GM19467 (cell line): ENCODE data around the gene CNOT6L.

Experiments
- ATAC-seq: cut with Tn5 transposase; IDR thresholded peaks from one replicate; pipeline ENCODE4 v1.9.1; 2021; ENCODE audit warnings: mild to moderate bottlenecking, moderate library complexity; ENCODE audit not compliant: unreplicated experiment

The CNOT6L gene

DNA sequence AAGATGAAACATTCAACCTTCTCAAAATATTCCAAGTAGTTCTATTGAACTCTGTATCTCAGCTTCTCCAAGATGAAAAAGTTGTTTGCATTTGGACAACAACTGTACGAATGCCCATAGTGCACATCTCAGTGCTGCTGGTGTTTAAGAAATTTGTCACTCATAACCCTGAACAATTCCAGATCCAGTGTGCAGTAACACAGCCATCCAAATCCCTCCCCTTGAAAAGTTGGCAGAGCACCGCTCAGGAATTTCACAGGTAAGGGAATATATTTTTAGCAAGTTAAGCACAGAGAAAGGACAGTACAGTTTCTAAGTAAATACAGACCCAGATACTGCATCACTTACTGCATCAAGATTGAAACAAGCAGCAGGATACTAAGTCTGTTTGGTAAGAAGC is 104.7 kb downstream of the CNOT6L start:
- no peak for ATAC-seq

- no peak for ATAC-seq
These were observed 105.3 kb downstream of the CNOT6L start for GRCh38 chr4:77713884-77714283.

GRCh38 chr4:77712675-77713074 is 106.5 kb downstream of the CNOT6L start:
- ATAC-seq = no peak

- ATAC-seq = no peak
These were observed 107.7 kb downstream of the CNOT6L start for GRCh38 chr4:77711469-77711868.

DNA sequence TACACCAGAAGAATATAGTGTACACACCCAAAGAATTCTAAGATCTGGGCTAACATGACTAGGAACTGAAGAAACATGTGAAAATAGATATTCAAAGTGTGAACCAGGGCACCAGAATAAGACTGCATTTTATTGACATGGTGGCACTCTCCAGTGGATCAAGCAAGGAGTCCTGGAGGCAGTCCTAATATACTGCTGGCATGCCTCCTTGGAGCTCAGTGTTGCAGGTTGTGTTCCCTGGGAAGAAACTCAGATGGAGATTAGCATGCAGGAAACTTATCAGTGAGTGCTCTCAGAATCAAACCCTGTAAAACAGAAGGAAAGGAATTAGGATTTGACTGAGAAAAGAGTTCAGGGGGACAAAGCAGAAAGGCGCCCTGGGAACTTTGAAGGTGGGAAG is 108.5 kb downstream of the CNOT6L start:
- no peak for ATAC-seq

DNA sequence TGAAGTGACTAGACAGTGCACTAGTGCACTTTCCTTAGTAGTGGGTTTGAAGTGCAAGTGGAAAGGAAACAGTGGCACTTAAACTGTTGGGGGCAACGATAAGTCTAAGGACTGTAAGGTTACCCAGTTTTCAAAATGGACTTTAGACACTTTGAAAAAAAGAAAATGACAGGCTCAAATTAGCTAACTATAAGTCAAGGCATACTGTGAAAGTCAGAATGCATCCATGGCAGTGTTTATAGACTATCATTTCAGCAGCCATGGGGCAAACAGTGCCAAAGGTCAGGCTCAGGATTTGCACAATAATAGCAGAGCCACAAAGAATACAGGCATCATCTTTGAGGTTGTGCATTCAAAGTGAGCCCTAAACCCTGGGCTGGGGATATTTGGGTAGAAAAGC is 109.1 kb downstream of the CNOT6L start:
- ATAC-seq = no peak

DNA sequence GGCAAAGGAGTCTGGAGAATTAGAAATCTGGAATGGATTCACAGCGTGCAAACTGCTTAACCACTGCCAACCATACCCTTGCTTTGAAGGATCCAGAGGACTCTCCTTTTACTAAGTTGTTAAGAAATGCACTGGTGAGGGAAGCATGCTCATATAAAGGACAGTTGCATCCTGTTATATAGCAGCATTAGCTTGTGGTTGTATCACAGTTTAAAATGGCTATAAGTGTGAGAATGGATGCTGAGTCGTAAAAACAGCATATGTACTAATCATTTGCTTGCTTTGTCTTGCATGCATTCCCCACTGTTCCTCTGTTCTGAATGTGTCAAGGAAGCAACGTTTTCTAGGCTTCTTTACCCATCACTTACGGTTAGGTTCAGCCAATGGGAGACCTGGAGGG is 112.5 kb downstream of the CNOT6L start:
- no peak for ATAC-seq

- ATAC-seq = no peak
These were observed 115.5 kb downstream of the CNOT6L start for GRCh38 chr4:77703666-77704065.

- no peak for ATAC-seq
These were observed 118.0 kb downstream of the CNOT6L start for GRCh38 chr4:77701121-77701520.

- ATAC-seq = no peak
These were observed 119.4 kb downstream of the CNOT6L start for GRCh38 chr4:77699731-77700210.

- no peak for ATAC-seq
These were observed 121.1 kb downstream of the CNOT6L start for GRCh38 chr4:77697860-77698590.

DNA sequence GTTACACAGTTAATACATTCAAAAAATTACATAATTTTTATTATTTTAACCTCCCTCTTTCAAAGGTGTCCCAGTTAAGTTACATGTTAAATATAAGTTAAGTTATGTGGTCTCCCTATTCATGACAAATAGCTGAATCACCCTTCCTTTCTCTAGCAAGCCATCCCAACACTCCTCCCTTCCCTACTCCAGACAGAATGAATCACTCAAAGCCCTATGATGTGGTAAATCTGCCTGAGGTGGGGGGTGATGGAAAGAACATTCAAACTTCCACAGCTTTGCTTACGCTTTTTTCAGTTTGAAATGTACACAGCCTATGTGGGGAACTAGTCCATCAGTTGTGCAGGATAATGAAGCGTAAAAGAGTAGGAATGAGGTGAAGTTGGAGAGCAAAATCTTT is 123.4 kb downstream of the CNOT6L start:
- no peak for ATAC-seq

- no peak for ATAC-seq
These were observed 126.2 kb downstream of the CNOT6L start for GRCh38 chr4:77692847-77693432.

GRCh38 chr4:77681792-77682191 is 137.4 kb downstream of the CNOT6L start:
- no peak for ATAC-seq

GRCh38 chr4:77676842-77677241 is 142.3 kb downstream of the CNOT6L start:
- ATAC-seq = no peak

- no peak for ATAC-seq
These were observed 148.1 kb downstream of the CNOT6L start for GRCh38 chr4:77671051-77671450.

GRCh38 chr4:77669946-77670590 is 149.1 kb downstream of the CNOT6L start:
- no peak for ATAC-seq

DNA sequence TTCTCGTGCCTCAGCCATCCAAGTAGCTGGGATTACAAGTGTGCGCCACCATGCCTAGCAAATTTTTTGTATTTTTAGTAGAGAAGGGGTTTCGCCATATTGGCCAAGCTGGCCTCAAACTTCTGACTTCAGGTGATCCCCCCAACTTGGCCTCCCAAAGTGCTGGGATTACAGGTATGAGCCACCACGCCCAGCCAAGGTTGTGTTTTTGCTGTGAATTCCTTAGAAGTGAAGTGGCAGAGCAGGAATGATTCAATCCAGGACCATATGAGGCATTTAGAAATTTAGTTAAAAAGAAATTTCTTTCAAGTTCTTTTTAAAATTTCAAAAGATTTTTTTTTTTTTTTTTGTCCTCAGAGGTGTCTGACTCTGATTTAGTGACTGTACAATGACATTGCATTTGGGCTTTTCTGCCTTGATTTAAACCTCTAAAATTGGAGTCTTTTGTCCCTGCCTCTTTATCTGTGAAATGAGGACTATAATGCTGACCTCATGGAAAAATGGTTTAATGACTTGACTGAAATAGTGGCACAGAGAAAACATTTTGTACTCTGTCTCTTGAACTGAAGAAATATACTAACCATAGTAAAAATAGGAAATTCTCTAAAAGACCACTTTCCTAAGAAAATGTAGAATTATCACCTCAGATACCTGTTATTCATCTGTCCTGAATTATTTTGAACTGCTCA is 153.6 kb downstream of the CNOT6L start:
- ATAC-seq = no peak
